Stimulated activated CD4-positive, alpha-beta T cell treated with anti-CD3 and anti-CD28 coated beads, Interleukin-1b, Interleukin-23, amount 100 ng/mL, for 48 hours (primary cell): ENCODE results near the gene CEP112.
"Not testable (repeated sequence)": the region's sequence is repeated elsewhere in the genome, so short reads cannot be mapped to it uniquely, and the experiment has no call there.

Source experiments
- DNase-seq: peaks from one replicate; pipeline ENCODE4 v3.0.0-alpha.2; 2020

Gene CEP112

DNA sequence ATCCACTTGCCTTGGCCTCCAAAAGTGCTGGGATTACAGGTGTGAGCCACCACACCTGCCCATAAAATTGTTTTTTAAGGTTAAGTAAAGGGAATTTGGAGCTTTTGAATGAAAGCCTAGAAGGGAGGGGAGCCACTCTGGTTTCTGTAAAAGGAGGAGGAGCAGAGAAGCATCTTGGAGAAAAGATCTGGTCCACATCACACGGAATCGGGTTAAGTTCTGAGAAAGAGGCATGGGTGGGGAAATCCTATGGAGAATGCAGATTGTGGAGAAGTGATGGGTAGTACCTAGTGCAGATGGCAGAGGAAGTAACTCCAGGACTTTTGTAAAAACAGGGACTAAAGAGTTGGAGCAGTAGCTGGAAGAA, 18.3 kb upstream of the CEP112 start:
- DNase-seq: no peak

DNA sequence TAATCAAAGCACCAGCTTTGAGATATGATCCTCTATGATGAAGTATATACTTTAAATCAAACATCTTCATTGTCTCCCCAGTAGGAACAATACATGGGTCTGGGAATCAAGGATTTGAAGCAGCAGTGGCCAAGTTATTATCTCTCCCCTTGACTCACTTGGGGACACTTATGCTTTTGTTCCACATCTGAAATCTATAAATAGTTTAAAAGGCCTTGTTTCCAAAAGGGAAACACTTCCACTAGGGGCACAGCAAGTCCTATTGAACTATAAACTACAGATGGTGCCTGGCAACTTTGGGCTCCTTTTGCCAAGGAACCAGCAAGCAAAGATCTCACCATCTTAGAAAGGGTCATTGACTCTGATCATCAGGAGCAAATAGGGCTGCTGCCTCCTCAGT, 16.0 kb upstream of the CEP112 start:
- DNase-seq: no peak

- no peak for DNase-seq
Measured at GRCh38 chr17:66203274-66204015, 11.5 kb upstream of the CEP112 start.

- peak; percentile 44 for DNase-seq
Measured at GRCh38 chr17:66200685-66201092, 8.8 kb upstream of the CEP112 start.

DNA sequence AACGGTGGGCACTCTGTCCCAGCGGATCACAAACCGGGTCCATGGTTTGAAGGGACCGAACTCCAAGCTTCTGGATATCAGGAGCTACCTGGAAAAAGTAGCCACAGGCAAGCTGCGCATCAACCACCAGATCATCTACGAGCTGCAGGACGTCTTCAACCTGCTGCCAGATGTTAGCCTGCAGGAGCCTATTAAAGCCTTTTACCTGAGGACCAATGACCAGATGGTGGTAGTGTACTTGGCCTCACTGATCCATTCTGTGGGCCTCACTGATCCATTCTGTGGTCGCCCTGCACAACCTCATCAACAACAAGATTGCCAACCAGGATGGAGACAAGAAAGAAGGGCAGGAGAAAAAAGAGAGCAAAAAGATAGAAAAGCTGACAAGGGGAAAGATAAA, 6.3 kb upstream of the CEP112 start:
- DNase-seq: no peak

GRCh38 chr17:66192378-66192687, 400 bp upstream of the CEP112 start:
- DNase-seq: no peak

DNA sequence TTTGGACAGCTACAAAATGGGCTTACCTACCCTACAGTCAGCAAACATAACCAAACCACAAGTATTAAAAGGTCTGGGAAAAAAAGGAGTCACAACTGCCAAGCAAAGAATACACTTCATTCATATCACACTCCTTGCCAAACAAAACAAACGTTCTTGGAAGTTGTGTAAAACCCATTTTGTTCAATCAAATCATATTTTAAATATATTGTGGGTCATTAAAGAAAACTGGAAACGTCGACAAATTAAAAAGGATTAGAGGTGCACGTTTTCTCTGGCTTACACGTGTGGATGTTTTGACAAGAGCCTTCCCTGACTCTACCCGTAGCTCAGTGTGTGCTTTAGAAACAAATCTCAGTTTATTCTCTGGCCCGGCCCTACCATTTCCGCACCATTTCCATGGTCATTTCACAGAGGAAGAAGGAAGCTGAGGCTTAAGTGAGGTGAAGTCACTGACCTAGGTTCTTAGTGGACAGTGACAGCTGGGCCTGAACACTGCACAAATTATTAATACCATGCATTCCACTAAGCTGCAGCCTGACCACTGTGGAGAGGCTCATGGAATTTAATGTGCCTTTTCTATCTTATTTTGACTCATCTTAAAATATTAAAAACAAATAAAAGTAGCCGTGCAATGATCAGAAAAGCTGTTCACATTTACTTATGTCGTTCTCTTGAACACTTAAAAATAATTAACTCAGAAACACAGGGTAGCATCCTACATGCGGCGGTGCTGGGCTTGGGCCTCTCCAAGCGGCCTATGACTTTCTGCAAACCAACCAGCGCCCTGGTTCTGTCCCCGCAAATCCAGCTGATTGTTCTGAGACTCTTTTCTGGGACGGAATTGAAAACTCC, 968 bp downstream of the CEP112 start:
- DNase-seq: no peak

DNA sequence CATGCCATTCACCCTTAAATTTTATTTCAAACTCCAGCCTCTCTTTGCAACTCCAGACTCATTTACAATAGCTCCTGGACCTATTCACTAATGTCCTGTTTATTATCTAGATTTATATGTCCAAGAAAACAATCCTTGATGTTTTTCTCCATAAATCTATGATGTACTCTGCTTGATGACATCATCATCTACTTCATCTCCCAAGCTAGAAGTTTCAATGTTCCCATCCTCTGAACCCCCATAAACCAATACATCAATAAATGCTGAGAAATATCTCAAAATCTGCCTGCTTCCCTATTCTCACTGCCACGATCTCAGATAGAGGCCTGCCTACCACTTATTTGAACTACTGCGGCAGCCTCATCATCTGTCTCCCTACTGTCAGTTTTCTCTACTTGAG, 4.2 kb downstream of the CEP112 start:
- DNase-seq: no peak

GRCh38 chr17:66185862-66186261, 6.1 kb downstream of the CEP112 start:
- no peak for DNase-seq

GRCh38 chr17:66184392-66184791, 7.5 kb downstream of the CEP112 start:
- DNase-seq: no peak

DNA sequence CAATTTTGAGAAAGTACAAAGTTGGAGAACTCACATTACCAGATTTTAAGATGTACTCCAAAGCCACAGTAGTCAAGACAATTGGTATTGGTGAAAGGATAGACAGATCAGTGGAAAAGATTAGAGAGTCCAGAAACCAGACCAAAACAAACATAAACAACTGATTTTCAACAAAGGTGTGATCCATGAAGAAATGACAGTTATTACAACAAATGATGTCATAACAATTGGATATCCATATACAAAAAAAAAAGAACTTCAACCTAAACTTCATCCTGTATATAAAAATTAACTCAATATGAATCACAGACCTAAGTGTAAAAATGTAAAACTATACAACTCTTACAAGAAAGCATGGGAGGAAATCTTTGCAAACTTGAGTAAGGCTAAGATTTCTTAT, 8.4 kb downstream of the CEP112 start:
- DNase-seq: no peak

DNA sequence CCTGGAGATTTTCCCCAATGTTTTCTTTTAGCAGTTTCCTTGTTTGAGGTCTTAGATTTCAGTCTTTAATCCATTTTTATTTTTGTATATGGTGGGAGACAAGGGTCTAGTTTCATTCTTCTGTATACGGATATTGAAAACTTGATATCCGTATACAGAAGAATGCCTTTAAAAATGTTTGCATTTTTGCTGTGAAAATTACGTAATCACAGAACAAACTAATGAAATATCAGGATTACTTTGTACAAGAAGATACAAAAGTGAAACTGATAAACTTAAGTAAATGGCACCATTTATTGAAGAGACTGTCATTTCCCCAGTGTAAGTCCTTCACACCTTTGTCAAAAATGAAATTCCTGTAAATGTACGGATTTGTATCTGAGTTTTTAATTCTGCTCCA, 13.3 kb downstream of the CEP112 start:
- no peak for DNase-seq

- DNase-seq: no peak
Measured at GRCh38 chr17:66177048-66177447, 14.9 kb downstream of the CEP112 start.

DNA sequence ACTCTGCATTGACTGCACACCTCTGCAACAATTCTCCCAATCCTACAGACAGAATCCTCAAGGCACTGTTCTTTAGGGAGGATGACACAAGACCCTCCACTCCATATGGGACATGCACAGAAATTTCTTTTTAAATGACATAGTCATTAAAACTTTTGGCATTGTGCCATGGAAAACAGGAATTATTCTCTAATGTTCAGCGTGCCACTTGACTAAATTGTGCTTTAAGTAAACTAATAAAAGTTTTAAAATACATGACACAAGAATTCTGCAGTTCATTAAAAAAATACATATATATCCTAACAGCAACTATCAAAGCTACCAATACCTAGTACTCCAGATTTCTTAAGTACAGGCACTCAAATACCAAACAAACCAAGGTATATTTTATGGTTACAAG, 16.0 kb downstream of the CEP112 start:
- DNase-seq: no peak

DNA sequence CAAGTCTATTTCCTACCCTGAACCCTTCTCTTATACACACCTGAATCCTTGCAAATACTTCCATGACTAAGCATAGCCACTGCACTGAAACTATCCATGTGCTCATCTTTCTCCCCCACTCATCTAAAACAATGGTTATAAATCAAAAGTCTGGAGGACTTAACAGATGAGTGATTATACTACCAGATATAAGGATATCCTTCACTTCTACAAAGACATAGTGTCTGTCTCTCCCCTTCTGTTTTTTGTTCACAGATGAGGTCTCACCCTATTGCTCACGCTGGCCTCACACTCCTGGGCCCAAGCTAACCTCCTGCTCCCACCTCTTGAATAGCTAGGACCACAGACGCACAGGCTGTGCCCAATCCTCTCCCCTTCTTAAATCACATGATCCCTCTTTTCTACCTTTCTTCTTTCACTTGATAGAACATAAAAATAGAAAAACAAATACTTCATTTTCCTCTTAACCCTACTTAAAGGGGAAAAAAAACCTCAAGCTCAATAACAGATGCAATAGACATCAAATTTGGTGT, 19.2 kb downstream of the CEP112 start:
- DNase-seq: no peak

DNA sequence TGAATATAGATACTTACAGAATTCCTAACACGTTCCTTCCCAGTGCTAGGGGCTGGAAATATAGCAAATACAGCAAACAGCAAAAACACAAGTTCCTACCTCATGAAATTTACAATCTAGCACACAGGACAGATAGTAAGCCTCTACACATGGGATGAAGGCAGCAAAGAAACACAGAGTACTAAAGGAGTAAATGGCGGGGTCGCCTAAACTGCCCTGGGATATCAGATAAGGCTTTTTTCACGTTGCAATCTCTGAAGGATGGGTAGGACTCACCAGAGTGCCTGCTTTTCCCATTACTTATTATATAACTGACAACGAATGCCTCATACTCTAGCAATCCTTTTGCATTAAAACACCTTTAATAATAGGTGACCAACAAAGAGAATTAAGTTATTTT, 19.8 kb downstream of the CEP112 start:
- DNase-seq: no peak

GRCh38 chr17:66171692-66172091, 20.2 kb downstream of the CEP112 start:
- no peak for DNase-seq

DNA sequence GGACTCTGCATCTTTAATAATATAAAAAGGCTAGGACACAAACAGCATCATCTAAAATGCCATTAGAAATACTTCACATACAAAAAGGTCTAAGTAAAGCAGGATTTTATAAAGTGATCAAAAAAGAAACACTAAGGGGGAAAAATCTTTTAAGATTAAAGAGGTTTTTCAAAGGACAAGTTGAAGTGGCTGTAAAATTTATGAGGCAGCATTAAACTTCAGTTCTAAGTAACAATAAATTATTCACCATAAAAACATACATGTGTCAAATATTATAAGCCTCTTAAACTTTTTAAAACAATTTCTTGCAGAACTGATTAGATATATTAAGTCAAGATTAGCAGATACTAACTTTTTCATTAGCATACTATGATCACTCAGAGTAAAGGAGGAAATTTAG, 20.8 kb downstream of the CEP112 start:
- no peak for DNase-seq

GRCh38 chr17:66169839-66170238, 22.1 kb downstream of the CEP112 start:
- DNase-seq: no peak

- DNase-seq: no peak
Measured at GRCh38 chr17:66167189-66167815, 24.6 kb downstream of the CEP112 start.

DNA sequence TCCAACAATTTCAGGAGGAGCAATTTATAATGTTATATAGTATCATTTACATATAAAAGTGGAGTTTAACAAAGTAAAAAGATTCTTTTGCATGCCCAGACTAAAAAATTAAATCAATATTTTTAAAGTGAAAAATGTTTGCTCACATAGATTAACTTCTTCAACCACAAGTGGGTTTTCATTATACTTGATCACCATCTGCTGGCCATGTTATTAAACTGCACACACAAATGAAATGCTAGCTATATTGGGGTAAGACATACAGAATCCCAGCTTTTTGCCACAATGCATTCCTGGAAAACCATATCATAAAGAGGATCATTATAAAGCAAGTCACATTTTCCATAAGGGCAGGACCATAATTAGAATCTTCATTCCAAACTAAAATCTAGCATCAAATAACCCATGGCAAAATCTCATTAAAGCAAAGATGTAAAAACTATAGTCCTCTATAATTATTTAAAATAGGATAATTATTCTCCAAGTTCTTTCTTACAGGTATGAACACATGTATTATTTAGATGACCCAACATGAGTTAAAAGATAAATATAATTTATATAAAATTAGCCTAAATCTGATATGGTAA, 26.3 kb downstream of the CEP112 start:
- DNase-seq: no peak

DNA sequence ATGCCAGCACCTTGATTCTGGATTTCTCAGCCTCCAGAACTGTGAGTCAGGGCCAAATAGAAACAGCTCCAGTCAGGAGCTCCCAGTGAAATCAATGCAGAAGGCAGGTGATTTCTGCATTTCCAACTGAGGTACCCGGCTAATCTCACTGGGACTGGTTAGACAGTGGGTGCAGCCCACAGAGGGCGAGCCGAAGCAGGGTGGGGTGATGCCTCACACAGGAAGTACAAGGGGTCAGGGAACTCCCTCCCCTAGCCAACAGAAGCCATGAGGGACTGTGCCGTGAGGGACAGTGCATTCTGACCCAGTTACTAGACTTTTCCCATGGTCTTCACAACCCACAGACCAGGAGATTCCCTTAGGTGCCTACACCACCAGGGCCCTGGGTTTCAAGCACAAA, 36.9 kb downstream of the CEP112 start:
- DNase-seq: not testable (repeated sequence)

DNA sequence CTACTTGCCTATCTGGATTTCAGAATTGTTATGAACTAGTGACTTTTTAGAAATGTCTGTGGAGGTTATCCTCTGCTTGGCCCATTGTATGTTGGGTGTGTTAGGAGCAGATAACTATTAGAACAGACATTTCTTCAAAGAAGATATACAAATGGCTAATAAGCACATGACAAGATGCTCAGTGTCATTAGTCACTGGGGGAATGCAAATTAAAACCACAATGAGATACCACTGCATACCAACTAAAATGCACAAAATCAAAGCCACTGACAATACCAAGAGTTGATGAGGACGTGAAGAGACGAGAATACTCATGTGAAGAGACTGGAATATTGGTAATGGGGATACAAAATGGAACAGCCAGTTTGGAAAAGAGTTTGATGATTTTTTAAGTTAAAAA, 39.2 kb downstream of the CEP112 start:
- DNase-seq: no peak

GRCh38 chr17:66150708-66151107, 41.2 kb downstream of the CEP112 start:
- DNase-seq: no peak
